C4-2B (cell line): ENCODE results near the gene CEP128.

Experiments used
- H3K27ac ChIP-seq: fragments of 450-650 bp; 2 replicates; pipeline ENCODE4 v1.5.1; 2017
- ZFX ChIP-seq: fragments of 450-650 bp; IDR thresholded peaks from 2 replicates; pipeline ENCODE4 v1.6.1; 2017
- TF ChIP-seq, protein P1 (sequence below): fragments of 450-650 bp; conservative IDR thresholded peaks from 2 replicates; pipeline ENCODE4 v1.5.1; 2017; ENCODE audit warnings: mild to moderate bottlenecking

The CEP128 gene

DNA sequence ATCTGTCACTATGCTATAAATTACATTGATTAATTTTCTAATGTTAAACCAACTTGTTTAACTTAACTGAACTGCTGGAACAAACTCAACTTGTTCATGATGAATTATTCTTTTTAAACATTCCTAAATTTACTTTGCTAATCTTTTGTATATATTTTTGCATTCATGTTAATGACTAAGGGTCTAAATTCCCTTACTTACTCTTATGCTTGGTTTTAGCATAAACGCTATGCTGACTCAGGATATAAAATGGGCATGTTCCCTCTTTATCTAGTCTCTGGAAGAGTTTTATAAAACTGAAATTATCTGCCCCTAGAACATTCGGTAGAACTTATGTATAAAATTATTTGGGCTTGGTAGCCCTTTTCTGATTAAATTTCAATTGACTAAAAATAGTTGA is 387.4 kb downstream of the CEP128 start:
- TF ChIP-seq, protein P1, sequence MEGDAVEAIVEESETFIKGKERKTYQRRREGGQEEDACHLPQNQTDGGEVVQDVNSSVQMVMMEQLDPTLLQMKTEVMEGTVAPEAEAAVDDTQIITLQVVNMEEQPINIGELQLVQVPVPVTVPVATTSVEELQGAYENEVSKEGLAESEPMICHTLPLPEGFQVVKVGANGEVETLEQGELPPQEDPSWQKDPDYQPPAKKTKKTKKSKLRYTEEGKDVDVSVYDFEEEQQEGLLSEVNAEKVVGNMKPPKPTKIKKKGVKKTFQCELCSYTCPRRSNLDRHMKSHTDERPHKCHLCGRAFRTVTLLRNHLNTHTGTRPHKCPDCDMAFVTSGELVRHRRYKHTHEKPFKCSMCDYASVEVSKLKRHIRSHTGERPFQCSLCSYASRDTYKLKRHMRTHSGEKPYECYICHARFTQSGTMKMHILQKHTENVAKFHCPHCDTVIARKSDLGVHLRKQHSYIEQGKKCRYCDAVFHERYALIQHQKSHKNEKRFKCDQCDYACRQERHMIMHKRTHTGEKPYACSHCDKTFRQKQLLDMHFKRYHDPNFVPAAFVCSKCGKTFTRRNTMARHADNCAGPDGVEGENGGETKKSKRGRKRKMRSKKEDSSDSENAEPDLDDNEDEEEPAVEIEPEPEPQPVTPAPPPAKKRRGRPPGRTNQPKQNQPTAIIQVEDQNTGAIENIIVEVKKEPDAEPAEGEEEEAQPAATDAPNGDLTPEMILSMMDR: no peak
- no peak for TF ChIP-seq ZFX
- H3K27ac ChIP-seq: no peak overlapping the region

DNA sequence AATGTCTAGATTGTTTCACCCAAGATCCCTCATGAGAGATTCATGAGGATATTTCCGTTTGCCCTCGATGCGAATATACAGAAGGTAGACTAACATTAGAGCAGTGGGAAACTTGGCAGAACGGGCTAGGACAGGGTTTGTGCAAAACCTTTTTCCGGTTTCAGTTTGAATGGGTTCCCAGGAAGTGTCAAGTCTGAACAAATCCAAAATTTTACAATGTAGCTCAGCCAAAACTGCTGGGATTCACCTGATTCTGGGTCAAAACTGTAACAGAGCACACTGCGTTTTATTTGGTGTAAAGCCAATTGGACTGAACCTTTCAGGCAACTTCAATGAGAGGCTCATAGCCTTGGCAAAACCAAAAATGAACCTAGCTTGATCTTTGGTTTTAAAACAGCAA is 392.4 kb downstream of the CEP128 start:
- TF ChIP-seq, protein P1: no peak
- no peak for TF ChIP-seq ZFX
- H3K27ac ChIP-seq: no peak overlapping the region

GRCh38 chr14:80545935-80546854 is 395.3 kb downstream of the CEP128 start:
- TF ChIP-seq, protein P1: no peak; the same call in 1 of the 2 replicates
- no peak overlapping the region for H3K27ac ChIP-seq

DNA sequence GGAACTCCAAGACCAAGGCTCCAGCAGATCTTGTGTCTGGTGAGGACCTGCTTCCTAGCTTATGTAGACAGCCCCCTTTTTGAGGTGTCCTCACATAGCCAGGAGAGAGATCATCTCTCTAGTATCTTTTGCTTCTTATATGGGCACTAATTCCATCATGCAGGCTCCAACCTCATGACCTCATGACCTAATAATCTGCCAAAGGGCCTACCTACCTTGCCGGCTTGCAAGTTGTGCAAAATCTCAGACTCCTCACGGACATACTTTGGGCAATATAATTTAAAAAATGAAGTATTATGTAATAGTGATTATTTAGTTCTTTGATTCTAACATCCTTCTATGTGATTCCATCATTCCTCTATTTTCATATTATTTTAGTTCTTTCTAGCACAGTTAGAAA is 397.2 kb downstream of the CEP128 start:
- no peak for TF ChIP-seq ZFX
- TF ChIP-seq, protein P1: no peak
- no peak overlapping the region for H3K27ac ChIP-seq

- H3K27ac ChIP-seq: no peak overlapping the region
- TF ChIP-seq, protein P1: no peak
- no peak for TF ChIP-seq ZFX
Measured at GRCh38 chr14:80543211-80543610, 398.3 kb downstream of the CEP128 start.

GRCh38 chr14:80538633-80539375 is 402.7 kb downstream of the CEP128 start:
- TF ChIP-seq, protein P1: no peak
- TF ChIP-seq ZFX: no peak
- no peak overlapping the region for H3K27ac ChIP-seq

DNA sequence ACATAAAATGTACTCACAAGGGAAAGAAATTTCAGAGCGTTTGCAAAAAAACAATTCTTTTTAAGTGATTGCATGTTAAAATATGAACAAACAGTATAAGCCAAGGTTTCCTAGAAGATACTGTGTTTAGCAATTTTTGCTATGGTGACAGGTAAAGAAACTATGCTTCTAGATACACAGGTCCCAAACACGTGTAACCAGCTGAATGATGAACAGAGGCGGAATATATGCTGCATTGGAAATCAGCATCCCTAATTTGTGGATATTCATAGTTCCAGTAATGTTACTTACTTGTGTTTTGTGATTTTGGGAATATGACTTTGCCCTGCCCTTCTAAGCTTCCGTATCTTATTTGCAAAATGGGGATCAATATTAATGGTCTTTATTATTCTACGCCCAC is 403.9 kb downstream of the CEP128 start:
- TF ChIP-seq ZFX: no peak
- TF ChIP-seq, protein P1: no peak
- no peak overlapping the region for H3K27ac ChIP-seq
